HL-60 (cell line): ENCODE measurements around the gene CCDC92B.

Experiments
- DNase-seq, 2 experiments: peaks; one replicate each; pipeline ENCODE4 v3.0.0-alpha.2; 2010 to 2020; ENCODE audit warnings: low read depth in 1 of 2, low spot score in 1 of 2
- H3K27ac ChIP-seq: fragments of 250-450 bp; sonication (Bioruptor Pico); replicated peaks from 2 replicates; pipeline ENCODE4 v1.5.1; 2020; ENCODE audit warnings: mild to moderate bottlenecking, moderate library complexity
- H3K27me3 ChIP-seq: fragments of 250-450 bp; sonication (Bioruptor Pico); 2 replicates; pipeline ENCODE4 v1.5.1; 2021; ENCODE audit warnings: mild to moderate bottlenecking, moderate library complexity; ENCODE audit not compliant: insufficient read depth, poor library complexity, severe bottlenecking
- H3K4me3 ChIP-seq: replicated peaks from 2 replicates; pipeline ENCODE4 v1.5.1; 2011; ENCODE audit warnings: mild to moderate bottlenecking, control low read depth, low read length; ENCODE audit not compliant: insufficient read depth
- GABPA ChIP-seq: IDR thresholded peaks from 2 replicates; pipeline ENCODE4 v1.6.1; 2012; ENCODE audit warnings: low read depth
- POLR2AphosphoS5 ChIP-seq: IDR thresholded peaks from 2 replicates; pipeline ENCODE4 v1.6.1; 2012; ENCODE audit warnings: low read depth
- REST ChIP-seq: IDR thresholded peaks from 2 replicates; pipeline ENCODE4 v1.6.1; 2012; ENCODE audit warnings: low read depth; ENCODE audit not compliant: insufficient replicate concordance
- SPI1 ChIP-seq: IDR thresholded peaks from 2 replicates; pipeline ENCODE4 v1.6.1; 2012; ENCODE audit warnings: low read depth, mild to moderate bottlenecking, borderline replicate concordance
- TF ChIP-seq, protein P1 (sequence below): IDR thresholded peaks from one replicate; pipeline ENCODE4 v1.5.1; 2011; ENCODE audit warnings: low read length, control low read depth, inconsistent platforms; ENCODE audit not compliant: insufficient read depth

The CCDC92B gene

GRCh38 chr17:2778489-2778888 lies 29.0 kb upstream of the CCDC92B start:
- no peak for DNase-seq
- no peak for TF ChIP-seq SPI1
- TF ChIP-seq, protein P1, sequence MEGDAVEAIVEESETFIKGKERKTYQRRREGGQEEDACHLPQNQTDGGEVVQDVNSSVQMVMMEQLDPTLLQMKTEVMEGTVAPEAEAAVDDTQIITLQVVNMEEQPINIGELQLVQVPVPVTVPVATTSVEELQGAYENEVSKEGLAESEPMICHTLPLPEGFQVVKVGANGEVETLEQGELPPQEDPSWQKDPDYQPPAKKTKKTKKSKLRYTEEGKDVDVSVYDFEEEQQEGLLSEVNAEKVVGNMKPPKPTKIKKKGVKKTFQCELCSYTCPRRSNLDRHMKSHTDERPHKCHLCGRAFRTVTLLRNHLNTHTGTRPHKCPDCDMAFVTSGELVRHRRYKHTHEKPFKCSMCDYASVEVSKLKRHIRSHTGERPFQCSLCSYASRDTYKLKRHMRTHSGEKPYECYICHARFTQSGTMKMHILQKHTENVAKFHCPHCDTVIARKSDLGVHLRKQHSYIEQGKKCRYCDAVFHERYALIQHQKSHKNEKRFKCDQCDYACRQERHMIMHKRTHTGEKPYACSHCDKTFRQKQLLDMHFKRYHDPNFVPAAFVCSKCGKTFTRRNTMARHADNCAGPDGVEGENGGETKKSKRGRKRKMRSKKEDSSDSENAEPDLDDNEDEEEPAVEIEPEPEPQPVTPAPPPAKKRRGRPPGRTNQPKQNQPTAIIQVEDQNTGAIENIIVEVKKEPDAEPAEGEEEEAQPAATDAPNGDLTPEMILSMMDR: no peak
- TF ChIP-seq GABPA: no peak
- TF ChIP-seq POLR2AphosphoS5: no peak
- TF ChIP-seq REST: no peak
- H3K27ac ChIP-seq: no peak overlapping the region
- H3K4me3 ChIP-seq: no peak overlapping the region
- peaks cover 9% of the 10 kb centered on the region for H3K27me3 ChIP-seq

DNA sequence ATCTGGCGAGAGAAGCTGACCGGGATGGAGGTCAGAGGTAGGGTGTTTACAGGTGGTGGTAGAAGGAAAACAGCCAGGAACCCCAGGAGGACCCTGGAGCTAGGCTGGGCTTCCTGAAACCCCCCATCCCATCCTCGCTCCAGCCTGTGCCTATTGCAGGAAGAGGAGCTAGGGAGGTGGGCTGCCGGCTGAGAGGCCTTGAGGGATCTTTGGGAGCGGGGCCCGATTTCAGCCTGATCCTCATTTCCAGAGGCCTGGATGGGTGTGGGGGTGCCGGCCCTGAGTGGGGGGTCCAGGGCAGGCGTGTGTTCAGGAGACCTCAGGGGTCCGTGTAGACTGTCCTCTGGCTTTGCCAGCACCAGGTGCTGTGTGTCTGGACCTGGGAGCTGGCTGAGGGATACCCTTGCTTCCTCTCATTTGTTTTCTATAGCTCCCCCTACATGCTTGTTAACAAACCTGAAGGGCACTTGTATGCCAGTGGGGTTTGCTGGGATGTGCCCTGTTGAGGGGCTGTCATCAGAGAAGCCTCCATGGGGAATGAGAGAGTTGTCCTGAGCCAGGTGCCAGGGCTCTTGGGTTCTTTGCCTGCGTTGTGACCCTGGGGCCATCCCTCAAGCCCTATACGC lies 27.9 kb upstream of the CCDC92B start:
- Histone ChIP-seq H3K27ac (no peak overlapping the region), H3K27me3 (peaks cover 9% of the 10 kb centered on the region), H3K4me3 (no peak overlapping the region)
- no peak for TF ChIP-seq GABPA
- no peak for TF ChIP-seq REST
- no peak for TF ChIP-seq POLR2AphosphoS5
- TF ChIP-seq, protein P1: no peak
- no peak for TF ChIP-seq SPI1
- no peak for DNase-seq

DNA sequence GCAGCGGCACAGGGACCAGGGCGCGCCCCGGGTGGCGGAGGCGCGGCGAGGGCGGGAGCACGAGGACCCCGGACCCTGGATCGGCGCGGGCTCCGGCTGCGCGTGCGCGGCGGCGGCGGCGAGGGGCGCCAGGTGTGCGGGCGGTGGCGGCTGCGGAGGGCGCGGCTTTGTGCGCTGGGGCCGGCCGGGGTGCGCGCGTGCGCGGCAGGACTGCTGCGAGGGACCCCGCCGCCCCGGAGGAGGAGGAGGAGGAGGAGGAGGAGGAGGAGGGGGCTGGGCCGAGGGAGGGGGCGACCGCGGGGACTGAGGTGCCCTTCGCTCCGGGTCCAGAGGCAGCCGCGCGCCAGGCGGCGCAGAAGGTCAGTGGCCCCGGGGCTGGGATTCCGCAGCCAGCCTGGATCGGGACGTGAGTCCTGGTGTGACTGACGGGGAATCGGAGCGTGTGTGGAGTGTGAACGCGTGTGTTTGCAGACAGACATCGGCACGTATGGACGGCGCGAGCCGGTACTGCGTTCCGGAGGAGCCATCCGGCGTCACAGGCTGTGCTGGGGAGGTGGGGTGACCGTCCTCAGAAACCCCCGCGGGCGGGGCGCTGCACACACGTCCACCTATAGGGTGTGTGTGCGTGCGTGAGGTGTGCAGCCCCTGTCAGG lies 27.3 kb upstream of the CCDC92B start:
- Histone ChIP-seq H3K27ac (no peak overlapping the region), H3K4me3 (no peak overlapping the region), H3K27me3 (peaks cover 9% of the 10 kb centered on the region)
- no peak for DNase-seq
- TF ChIP-seq SPI1 (no peak), REST (no peak), POLR2AphosphoS5 (no peak), GABPA (no peak)
- TF ChIP-seq, protein P1: no peak
